HCT116 (cell line): Measurements from ENCODE around the gene SECTM1. TPM values are rescaled to one million over a fixed set of nuclear protein-coding genes. Genes with fewer than 3 reads are reported as not detected.

Experiments used
- ATAC-seq: fragments of 200-7000 bp; cut with Tn5 transposase; 2 replicates; pipeline ENCODE4 v1.9.1; 2020; ENCODE audit warnings: mild to moderate bottlenecking, moderate library complexity
- BruUV-seq: library from RNA; stranded (reverse); fragments of 400-500 nt; replicated peaks from 2 replicates; lab custom pipeline; 2021; lab: Mats Ljungman, UMichigan
- CTCF ChIA-PET: fragments of 300-600 bp; sonication (Branson Sonifier 250); formaldehyde crosslinking; loops from one replicate; lab custom pipeline; 2021; ENCODE audit warnings: antibody characterized with exemption; lab: Charles Lee
- POLR2A ChIA-PET: fragments of 300-600, 350-600 bp; sonication (Branson Sonifier 250); formaldehyde crosslinking; loops from one replicate; lab custom pipeline; 2021; ENCODE audit warnings: antibody characterized with exemption; lab: Charles Lee
- RAD21 ChIA-PET, 2 experiments: fragments of 300-600 bp; sonication (Branson Sonifier 250); formaldehyde crosslinking; loops; one replicate each; lab custom pipeline; 2023; ENCODE audit warnings: low total read pairs in 2 of 2; ENCODE audit not compliant: uncharacterized antibody in 2 of 2, unreplicated experiment in 2 of 2, low non-redundant PET in 1 of 2; lab: Charles Lee
- DNase-seq: peaks from one replicate; pipeline ENCODE4 v3.0.0-alpha.2; 2010; ENCODE audit warnings: low read depth, low spot score
- H2AFZ ChIP-seq: fragments of 200-600 bp; shearing (Covaris generic), sonication (generic); 2 replicates; pipeline ENCODE4 v1.6.1; 2017; ENCODE audit warnings: low read depth, mixed run types, mixed read lengths, antibody characterized with exemption, low read length; ENCODE audit not compliant: poor library complexity, severe bottlenecking
- H3K27ac ChIP-seq: 2 replicates; pipeline ENCODE4 v1.5.1; 2012; ENCODE audit warnings: low read depth, low read length
- H3K27me3 ChIP-seq: fragments of 200-600 bp; sonication (generic); 2 replicates; pipeline ENCODE4 v1.6.1; 2016; ENCODE audit warnings: mixed run types, low read length, mixed read lengths; ENCODE audit not compliant: insufficient read depth
- H3K36me3 ChIP-seq, 2 experiments: fragments of 200-500 bp in 1 of 2; fragments of 200-600 bp in 1 of 2; sonication (Bioruptor generic) in 1 of 2; sonication (generic) in 1 of 2; 2 replicates each; pipeline versions ENCODE4 v1.5.1 to v1.6.1; 2014 to 2016; ENCODE audit warnings: low read length in 2 of 2, inconsistent platforms in 1 of 2, mixed read lengths in 1 of 2, mixed run types in 1 of 2; ENCODE audit not compliant: insufficient read depth in 2 of 2, control insufficient read depth in 1 of 2
- H3K4me1 ChIP-seq, 2 experiments: fragments of 200-600 bp in 1 of 2; sonication (generic) in 1 of 2; 2 replicates each; pipeline versions ENCODE4 v1.5.1 to v1.6.1; 2012 to 2017; ENCODE audit warnings: low read length in 2 of 2, inconsistent platforms in 1 of 2, mild to moderate bottlenecking in 1 of 2, mixed read lengths in 1 of 2, mixed run types in 1 of 2, moderate library complexity in 1 of 2; ENCODE audit not compliant: insufficient read depth in 2 of 2, control insufficient read depth in 1 of 2
- H3K4me2 ChIP-seq: fragments of 200-600 bp; sonication (generic); 2 replicates; pipeline ENCODE4 v1.6.1; 2017; ENCODE audit warnings: mixed run types, low read length, mixed read lengths
- H3K4me3 ChIP-seq, 2 experiments: fragments of 200-600 bp in 1 of 2; sonication (generic) in 1 of 2; replicated peaks in 1 of 2; 2 replicates each; pipeline ENCODE4 v1.5.1; 2011 to 2016; ENCODE audit warnings: low read length in 2 of 2, control low read depth in 1 of 2, low read depth in 1 of 2, mild to moderate bottlenecking in 1 of 2, mixed read lengths in 1 of 2, mixed run types in 1 of 2
- H3K79me2 ChIP-seq: fragments of 200-600 bp; sonication (generic); 2 replicates; pipeline ENCODE4 v1.6.1; 2017; ENCODE audit warnings: mild to moderate bottlenecking, mixed run types, low read length, moderate library complexity, mixed read lengths; ENCODE audit not compliant: insufficient read depth
- H3K9ac ChIP-seq: fragments of 200-600 bp; sonication (generic); 2 replicates; pipeline ENCODE4 v1.6.1; 2016; ENCODE audit warnings: low read length, mixed read lengths
- H3K9me2 ChIP-seq: fragments of 200-600 bp; sonication (generic), shearing (Covaris generic); 2 replicates; pipeline ENCODE4 v1.6.1; 2017; ENCODE audit warnings: mixed run types, mild to moderate bottlenecking, moderate library complexity; ENCODE audit not compliant: insufficient read depth
- H3K9me3 ChIP-seq, 2 experiments: fragments of 200-500 bp in 1 of 2; fragments of 200-600 bp in 1 of 2; sonication (Bioruptor generic) in 1 of 2; sonication (generic) in 1 of 2; 2 replicates each; pipeline ENCODE4 v1.6.1; 2014 to 2017; ENCODE audit warnings: low read length in 2 of 2, mixed read lengths in 2 of 2, inconsistent platforms in 1 of 2, low read depth in 1 of 2, mild to moderate bottlenecking in 1 of 2, mixed run types in 1 of 2, moderate library complexity in 1 of 2; ENCODE audit not compliant: control insufficient read depth in 1 of 2, insufficient read depth in 1 of 2
- H4K20me1 ChIP-seq: fragments of 200-600 bp; sonication (generic), shearing (Covaris generic); 2 replicates; pipeline ENCODE4 v1.6.1; 2017; ENCODE audit warnings: mixed run types, mild to moderate bottlenecking, moderate library complexity; ENCODE audit not compliant: insufficient read depth
- CBX3 ChIP-seq: IDR thresholded peaks from 2 replicates; pipeline ENCODE4 v1.6.1; 2012; ENCODE audit warnings: low read depth
- CEBPB ChIP-seq: IDR thresholded peaks from 2 replicates; pipeline ENCODE4 v1.6.1; 2012; ENCODE audit warnings: low read depth
- EGR1 ChIP-seq: IDR thresholded peaks from 2 replicates; pipeline ENCODE4 v1.6.1; 2012; ENCODE audit warnings: low read depth
- POLR2AphosphoS5 ChIP-seq: IDR thresholded peaks from 2 replicates; pipeline ENCODE4 v1.6.1; 2011; ENCODE audit warnings: mild to moderate bottlenecking, low read depth, low read length, moderate library complexity
- SIN3A ChIP-seq: IDR thresholded peaks from 2 replicates; pipeline ENCODE4 v1.6.1; 2012; ENCODE audit warnings: low read depth
- SP1 ChIP-seq: IDR thresholded peaks from 2 replicates; pipeline ENCODE4 v1.6.1; 2012; ENCODE audit warnings: low read depth
- TCF7L2 ChIP-seq: IDR thresholded peaks from 2 replicates; pipeline ENCODE4 v1.7.0; 2011; ENCODE audit warnings: borderline replicate concordance, inconsistent platforms; ENCODE audit not compliant: insufficient read depth, insufficient read length; ENCODE audit errors: extremely low read depth
- YY1 ChIP-seq: IDR thresholded peaks from 2 replicates; pipeline ENCODE4 v1.6.1; 2011; ENCODE audit warnings: low read length, low read depth, moderate library complexity, mild to moderate bottlenecking; ENCODE audit not compliant: insufficient replicate concordance; ENCODE audit errors: extremely low read depth
- ZNF274 ChIP-seq: fragments of 200-500 bp; sonication (Bioruptor generic); IDR thresholded peaks from 2 replicates; pipeline ENCODE4 v1.6.1; 2014; ENCODE audit warnings: mild to moderate bottlenecking, low read depth, low read length, inconsistent platforms
- intact Hi-C: fragments of 100-400 bp; cut with micrococcal nuclease; formaldehyde crosslinking; loops from 2 replicates; pipeline ENCODE4 v1.10.0; 2022
- total RNA-seq: library from RNA; stranded (reverse); gene quantifications from one replicate; pipeline ENCODE4 v1.2.1, GENCODE V29; 2021; ENCODE audit not compliant: unreplicated experiment
- TF ChIP-seq, protein P1 (sequence below): IDR thresholded peaks from 2 replicates; pipeline ENCODE4 v1.6.1; 2012
- TF ChIP-seq, protein P2 (sequence below): IDR thresholded peaks from 2 replicates; pipeline ENCODE4 v1.6.1; 2012; ENCODE audit warnings: low read depth
- TF ChIP-seq, protein P3 (sequence below): IDR thresholded peaks from 2 replicates; pipeline ENCODE4 v1.6.1; 2012

Gene SECTM1
- total RNA-seq, 1 experiment from 2014 or later: 6.8 TPM

DNA sequence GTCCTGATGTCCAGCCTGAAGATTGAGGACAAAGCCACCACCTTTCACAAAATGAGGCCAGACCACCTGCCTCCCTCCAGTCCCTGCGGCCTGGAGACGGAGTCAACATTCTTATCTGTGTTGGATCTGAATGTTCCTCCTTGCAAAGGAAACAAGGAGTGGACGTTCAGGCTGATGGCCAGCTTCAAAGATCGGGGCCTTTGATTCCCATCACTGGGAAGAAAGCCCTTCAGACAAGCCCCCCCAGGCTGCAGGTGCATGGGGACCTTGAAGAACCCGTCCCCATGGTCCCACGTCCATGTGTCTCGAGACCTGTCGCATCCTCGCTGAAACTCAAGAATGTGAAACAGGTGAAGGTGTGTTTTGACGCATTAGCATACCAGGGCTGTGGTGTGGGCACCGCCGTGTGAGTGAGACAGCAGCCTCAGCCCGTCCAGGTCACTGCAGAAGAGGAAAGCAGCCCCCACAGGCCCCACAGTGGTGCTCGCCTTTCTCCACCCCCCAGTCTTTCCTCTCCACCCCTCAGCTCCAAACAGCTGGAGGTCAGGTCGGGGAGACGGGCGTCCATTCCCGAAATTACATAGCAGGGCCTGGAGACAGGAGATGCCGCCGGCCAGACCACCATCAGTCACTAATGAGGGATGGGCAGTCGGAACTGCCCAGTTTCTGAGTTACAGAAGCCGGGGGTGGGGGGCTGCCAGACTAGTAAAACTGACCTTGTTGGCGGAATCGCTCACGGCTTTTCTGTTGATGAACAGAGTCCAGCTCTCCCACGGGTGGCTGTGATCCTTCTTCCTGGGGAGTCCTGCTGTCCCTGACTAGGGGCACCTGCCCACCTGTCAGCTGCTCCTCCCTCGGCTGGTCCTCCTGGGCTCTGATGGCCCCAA lies 59.2 kb downstream of the SECTM1 start:
- Histone ChIP-seq H3K27ac (peak overlapping the region; percentile 95; the same call in 1 of the 2 replicates), H3K36me3 (peaks cover 13 to 25% of the 10 kb centered on the region in 2 experiments), H3K4me2 (peak overlapping the region; percentile 79), H3K9me2 (no peaks in the 10 kb centered on the region), H3K4me1 (peaks cover 10 to 47% of the 10 kb centered on the region in 2 experiments), H2AFZ (no peak overlapping the region), H3K27me3 (no peaks in the 10 kb centered on the region), H3K9ac (peak overlapping the region; percentile 91), H3K4me3 (peak overlapping the region; percentile 77), H4K20me1 (peaks cover 14% of the 10 kb centered on the region; the same call in 1 of the 2 replicates), H3K9me3 (no peaks in the 10 kb centered on the region), H3K79me2 (peaks cover 38% of the 10 kb centered on the region)
- BruUV-seq: no TSS peak
- CTCF ChIA-PET: no interaction called here
- TF ChIP-seq, protein P1, sequence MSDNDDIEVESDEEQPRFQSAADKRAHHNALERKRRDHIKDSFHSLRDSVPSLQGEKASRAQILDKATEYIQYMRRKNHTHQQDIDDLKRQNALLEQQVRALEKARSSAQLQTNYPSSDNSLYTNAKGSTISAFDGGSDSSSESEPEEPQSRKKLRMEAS: no peak
- no peak for TF ChIP-seq POLR2AphosphoS5
- no peak for TF ChIP-seq CEBPB
- no peak for TF ChIP-seq SP1
- no peak for TF ChIP-seq ZNF274
- no peak for TF ChIP-seq CBX3
- TF ChIP-seq, protein P2, sequence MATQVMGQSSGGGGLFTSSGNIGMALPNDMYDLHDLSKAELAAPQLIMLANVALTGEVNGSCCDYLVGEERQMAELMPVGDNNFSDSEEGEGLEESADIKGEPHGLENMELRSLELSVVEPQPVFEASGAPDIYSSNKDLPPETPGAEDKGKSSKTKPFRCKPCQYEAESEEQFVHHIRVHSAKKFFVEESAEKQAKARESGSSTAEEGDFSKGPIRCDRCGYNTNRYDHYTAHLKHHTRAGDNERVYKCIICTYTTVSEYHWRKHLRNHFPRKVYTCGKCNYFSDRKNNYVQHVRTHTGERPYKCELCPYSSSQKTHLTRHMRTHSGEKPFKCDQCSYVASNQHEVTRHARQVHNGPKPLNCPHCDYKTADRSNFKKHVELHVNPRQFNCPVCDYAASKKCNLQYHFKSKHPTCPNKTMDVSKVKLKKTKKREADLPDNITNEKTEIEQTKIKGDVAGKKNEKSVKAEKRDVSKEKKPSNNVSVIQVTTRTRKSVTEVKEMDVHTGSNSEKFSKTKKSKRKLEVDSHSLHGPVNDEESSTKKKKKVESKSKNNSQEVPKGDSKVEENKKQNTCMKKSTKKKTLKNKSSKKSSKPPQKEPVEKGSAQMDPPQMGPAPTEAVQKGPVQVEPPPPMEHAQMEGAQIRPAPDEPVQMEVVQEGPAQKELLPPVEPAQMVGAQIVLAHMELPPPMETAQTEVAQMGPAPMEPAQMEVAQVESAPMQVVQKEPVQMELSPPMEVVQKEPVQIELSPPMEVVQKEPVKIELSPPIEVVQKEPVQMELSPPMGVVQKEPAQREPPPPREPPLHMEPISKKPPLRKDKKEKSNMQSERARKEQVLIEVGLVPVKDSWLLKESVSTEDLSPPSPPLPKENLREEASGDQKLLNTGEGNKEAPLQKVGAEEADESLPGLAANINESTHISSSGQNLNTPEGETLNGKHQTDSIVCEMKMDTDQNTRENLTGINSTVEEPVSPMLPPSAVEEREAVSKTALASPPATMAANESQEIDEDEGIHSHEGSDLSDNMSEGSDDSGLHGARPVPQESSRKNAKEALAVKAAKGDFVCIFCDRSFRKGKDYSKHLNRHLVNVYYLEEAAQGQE: no peak
- TF ChIP-seq TCF7L2: no peak
- TF ChIP-seq, protein P3, sequence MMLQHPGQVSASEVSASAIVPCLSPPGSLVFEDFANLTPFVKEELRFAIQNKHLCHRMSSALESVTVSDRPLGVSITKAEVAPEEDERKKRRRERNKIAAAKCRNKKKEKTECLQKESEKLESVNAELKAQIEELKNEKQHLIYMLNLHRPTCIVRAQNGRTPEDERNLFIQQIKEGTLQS: no peak
- no peak for TF ChIP-seq SIN3A
- TF ChIP-seq YY1: no peak
- no peak for TF ChIP-seq EGR1
- POLR2A ChIA-PET: interaction anchor here (1.0 to 2.4 kb wide), 4 partner anchors 8 to 18 kb away, joined by 3 to 11 read pairs (median 3); no protein-coding TSS in a partner anchor
- intact Hi-C loops: no loop called here
- no peak for DNase-seq
- ATAC-seq: no peak
- RAD21 ChIA-PET: no interaction called here
